CD14-positive monocyte (primary cell): ENCODE measurements around the gene KIAA1614. TPM values are rescaled to one million over a fixed set of nuclear protein-coding genes. Genes with fewer than 3 reads are reported as not detected.
A peak's percentile ranks its signal among the peaks of the same experiment; 100 is the strongest.

ENCODE experiments used
- DNase-seq, 3 donors: peaks; one replicate each; pipeline ENCODE4 v3.0.0-alpha.2; 2011 to 2022
- H2AFZ ChIP-seq: 2 replicates; pipeline ENCODE4 v1.6.0; 2012; ENCODE audit warnings: mild to moderate bottlenecking, low read depth, low read length, inconsistent platforms; ENCODE audit not compliant: insufficient read depth, poor library complexity, severe bottlenecking
- H3K27ac ChIP-seq, 2 donors: 1 replicate in 1 of 2; 2 replicates in 1 of 2; pipeline ENCODE4 v1.5.1; 2012 to 2013; ENCODE audit warnings: low read length in 2 of 2, control low read depth in 1 of 2, inconsistent platforms in 1 of 2, low read depth in 1 of 2, mild to moderate bottlenecking in 1 of 2
- H3K27me3 ChIP-seq, 2 donors: one replicate each; pipeline versions ENCODE4 v1.6.0 to v1.6.1; 2011 to 2013; ENCODE audit warnings: low read length in 2 of 2; ENCODE audit not compliant: control insufficient read depth in 2 of 2, insufficient read depth in 2 of 2
- H3K36me3 ChIP-seq, 2 donors: replicated peaks in 1 of 2; 1 replicate in 1 of 2; 2 replicates in 1 of 2; pipeline versions ENCODE4 v1.5.1 to v1.6.1; 2012 to 2013; ENCODE audit warnings: low read length in 2 of 2, control low read depth in 1 of 2, inconsistent platforms in 1 of 2, mild to moderate bottlenecking in 1 of 2; ENCODE audit not compliant: insufficient read depth in 2 of 2, control insufficient read depth in 1 of 2
- H3K4me1 ChIP-seq, 2 donors: 1 replicate in 1 of 2; 2 replicates in 1 of 2; pipeline versions ENCODE4 v1.5.1 to v1.6.1; 2012 to 2013; ENCODE audit warnings: low read length in 2 of 2, control low read depth in 1 of 2, inconsistent platforms in 1 of 2, mild to moderate bottlenecking in 1 of 2, moderate library complexity in 1 of 2; ENCODE audit not compliant: insufficient read depth in 2 of 2, control insufficient read depth in 1 of 2
- H3K4me2 ChIP-seq: replicated peaks from 2 replicates; pipeline ENCODE3; 2012; ENCODE audit warnings: low read length, moderate library complexity, mild to moderate bottlenecking; ENCODE audit not compliant: poor library complexity, severe bottlenecking; ENCODE audit errors: extremely low read depth
- H3K4me3 ChIP-seq, 3 experiments: fragments of 200-600 bp in 1 of 3; sonication (generic) in 1 of 3; replicated peaks in 1 of 3; 1 replicate in 2 of 3; 2 replicates in 1 of 3; pipeline ENCODE4 v1.5.1; 2011 to 2013; ENCODE audit warnings: low read length in 3 of 3, mild to moderate bottlenecking in 3 of 3, control low read depth in 2 of 3, low read depth in 2 of 3, inconsistent platforms in 1 of 3, moderate library complexity in 1 of 3
- H3K79me2 ChIP-seq: 2 replicates; pipeline ENCODE4 v1.6.0; 2012; ENCODE audit warnings: mild to moderate bottlenecking, control low read depth, inconsistent platforms, low read length, moderate library complexity; ENCODE audit not compliant: insufficient read depth
- H3K9ac ChIP-seq: 2 replicates; pipeline ENCODE4 v1.6.0; 2017; ENCODE audit warnings: low read length, mild to moderate bottlenecking; ENCODE audit not compliant: insufficient read depth, poor library complexity, severe bottlenecking
- H3K9me3 ChIP-seq, 2 donors: replicated peaks in 1 of 2; 1 replicate in 1 of 2; 2 replicates in 1 of 2; pipeline versions ENCODE4 v1.5.1 to v1.6.1; 2012 to 2013; ENCODE audit warnings: low read length in 2 of 2, control low read depth in 1 of 2; ENCODE audit not compliant: control insufficient read depth in 1 of 2, insufficient read depth in 1 of 2
- H4K20me1 ChIP-seq: 2 replicates; pipeline ENCODE4 v1.6.0; 2012; ENCODE audit warnings: mild to moderate bottlenecking, low read length, control low read depth, moderate library complexity; ENCODE audit not compliant: insufficient read depth
- H3K27ac Mint-ChIP-seq, 7 donors: one replicate each; pipeline ENCODE4 v1.8.0; 2020; ENCODE audit warnings: mild to moderate bottlenecking in 7 of 7, mixed read lengths in 7 of 7, moderate library complexity in 6 of 7, inconsistent platforms in 2 of 7
- H3K27me3 Mint-ChIP-seq, 3 donors: one replicate each; pipeline ENCODE4 v1.8.0; 2021 to 2022; ENCODE audit warnings: low read depth in 3 of 3, mild to moderate bottlenecking in 3 of 3, mixed read lengths in 3 of 3, moderate library complexity in 3 of 3, inconsistent platforms in 1 of 3
- H3K36me3 Mint-ChIP-seq, 2 donors: one replicate each; pipeline ENCODE4 v1.8.0; 2020; ENCODE audit warnings: mixed read lengths in 2 of 2, inconsistent platforms in 1 of 2, mild to moderate bottlenecking in 1 of 2
- H3K4me1 Mint-ChIP-seq: one replicate; pipeline ENCODE4 v1.8.0; 2020; ENCODE audit warnings: mild to moderate bottlenecking, mixed read lengths
- H3K4me3 Mint-ChIP-seq, 2 donors: one replicate each; pipeline ENCODE4 v1.8.0; 2020; ENCODE audit warnings: mild to moderate bottlenecking in 2 of 2, mixed read lengths in 2 of 2, moderate library complexity in 1 of 2
- H3K9me3 Mint-ChIP-seq, 7 donors: one replicate each; pipeline ENCODE4 v1.8.0; 2020 to 2022; ENCODE audit warnings: mixed read lengths in 7 of 7, mild to moderate bottlenecking in 6 of 7, moderate library complexity in 6 of 7, inconsistent platforms in 2 of 7
- WGBS: methylation state at CpG from one replicate; pipeline ENCODE4 v1.1.5; 2013; ENCODE audit warnings: missing lambda C conversion rate; ENCODE audit not compliant: insufficient coverage; 5-methylcytosine and 5-hydroxymethylcytosine counted together
- intact Hi-C, 2 donors: fragments of 100-400 bp; cut with micrococcal nuclease; formaldehyde crosslinking; loops; one replicate each; pipeline versions ENCODE4 v1.15.0 to v1.15.1; 2023
- polyA plus RNA-seq, 3 donors: library from polyadenylated mRNA; depleted of rRNA in 1 of 3; unstranded in 2 of 3; stranded (reverse) in 1 of 3; fragments of 300-500 nt in 2 of 3; fragments of >200 nt in 1 of 3; fragmentation: Illumina TruSeq in 2 of 3; gene quantifications; 1 replicate in 2 of 3; 2 replicates in 1 of 3; pipeline ENCODE4 v1.2.3, GENCODE V29; 2012 to 2021
- TF ChIP-seq, protein P1 (sequence below): fragments of 200-600 bp; IDR thresholded peaks from one replicate; pipeline ENCODE4 v1.8.0; 2022; ENCODE audit warnings: antibody characterized with exemption, mild to moderate bottlenecking

The KIAA1614 gene
- polyA plus RNA-seq, 3 donors: 0.08 TPM; not detected in 2

DNA sequence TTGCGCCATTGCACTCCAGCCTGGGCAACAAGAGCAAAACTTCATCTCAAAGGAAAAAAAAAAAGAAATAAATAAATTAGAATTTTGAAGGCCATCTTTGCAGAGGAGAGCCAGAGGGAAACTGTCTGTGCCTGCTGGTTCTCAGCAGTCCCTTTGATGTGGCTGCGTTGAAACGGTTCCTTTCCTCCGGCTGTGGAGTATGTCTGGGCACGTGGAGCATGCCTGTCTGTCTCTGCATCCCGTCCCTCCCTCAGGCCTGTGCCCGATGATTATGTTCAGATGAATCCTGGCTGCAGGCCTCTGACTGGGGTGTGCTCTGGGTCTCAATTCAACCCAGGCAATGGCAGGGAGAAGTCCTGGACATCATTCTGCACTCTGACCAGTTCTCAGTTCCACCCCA is 33.4 kb downstream of the KIAA1614 start:
- H3K4me2 ChIP-seq: no peak overlapping the region
- H3K27me3 ChIP-seq: no peaks in the 10 kb centered on the region
- no peaks in the 10 kb centered on the region for H3K4me1 Mint-ChIP-seq
- H2AFZ ChIP-seq: no peak overlapping the region
- no peaks in the 10 kb centered on the region for H3K4me1 ChIP-seq
- no peak overlapping the region for H3K27ac ChIP-seq
- peaks cover 0 to 32% of the 10 kb centered on the region in 2 donors for H3K36me3 ChIP-seq
- intact Hi-C loops: no loop called here
- H3K79me2 ChIP-seq: no peaks in the 10 kb centered on the region
- WGBS: 84% methylated on average over 6 of the region's 7 CpGs
- H3K27me3 Mint-ChIP-seq: peaks cover 0 to 7% (median 1%) of the 10 kb centered on the region in 3 donors
- H3K9me3 Mint-ChIP-seq: peaks cover 14 to 29% (median 22%) of the 10 kb centered on the region in 7 donors
- DNase-seq: no peak
- peaks cover 29 to 33% of the 10 kb centered on the region in 2 donors for H3K36me3 Mint-ChIP-seq
- peaks cover 17 to 22% of the 10 kb centered on the region in 2 donors for H3K9me3 ChIP-seq
- H3K4me3 Mint-ChIP-seq: no peak overlapping the region
- H3K9ac ChIP-seq: no peak overlapping the region
- H3K27ac Mint-ChIP-seq: no peak overlapping the region
- TF ChIP-seq, protein P1, sequence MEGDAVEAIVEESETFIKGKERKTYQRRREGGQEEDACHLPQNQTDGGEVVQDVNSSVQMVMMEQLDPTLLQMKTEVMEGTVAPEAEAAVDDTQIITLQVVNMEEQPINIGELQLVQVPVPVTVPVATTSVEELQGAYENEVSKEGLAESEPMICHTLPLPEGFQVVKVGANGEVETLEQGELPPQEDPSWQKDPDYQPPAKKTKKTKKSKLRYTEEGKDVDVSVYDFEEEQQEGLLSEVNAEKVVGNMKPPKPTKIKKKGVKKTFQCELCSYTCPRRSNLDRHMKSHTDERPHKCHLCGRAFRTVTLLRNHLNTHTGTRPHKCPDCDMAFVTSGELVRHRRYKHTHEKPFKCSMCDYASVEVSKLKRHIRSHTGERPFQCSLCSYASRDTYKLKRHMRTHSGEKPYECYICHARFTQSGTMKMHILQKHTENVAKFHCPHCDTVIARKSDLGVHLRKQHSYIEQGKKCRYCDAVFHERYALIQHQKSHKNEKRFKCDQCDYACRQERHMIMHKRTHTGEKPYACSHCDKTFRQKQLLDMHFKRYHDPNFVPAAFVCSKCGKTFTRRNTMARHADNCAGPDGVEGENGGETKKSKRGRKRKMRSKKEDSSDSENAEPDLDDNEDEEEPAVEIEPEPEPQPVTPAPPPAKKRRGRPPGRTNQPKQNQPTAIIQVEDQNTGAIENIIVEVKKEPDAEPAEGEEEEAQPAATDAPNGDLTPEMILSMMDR: no peak
- H3K4me3 ChIP-seq: no peak overlapping the region
- H4K20me1 ChIP-seq: no peaks in the 10 kb centered on the region

DNA sequence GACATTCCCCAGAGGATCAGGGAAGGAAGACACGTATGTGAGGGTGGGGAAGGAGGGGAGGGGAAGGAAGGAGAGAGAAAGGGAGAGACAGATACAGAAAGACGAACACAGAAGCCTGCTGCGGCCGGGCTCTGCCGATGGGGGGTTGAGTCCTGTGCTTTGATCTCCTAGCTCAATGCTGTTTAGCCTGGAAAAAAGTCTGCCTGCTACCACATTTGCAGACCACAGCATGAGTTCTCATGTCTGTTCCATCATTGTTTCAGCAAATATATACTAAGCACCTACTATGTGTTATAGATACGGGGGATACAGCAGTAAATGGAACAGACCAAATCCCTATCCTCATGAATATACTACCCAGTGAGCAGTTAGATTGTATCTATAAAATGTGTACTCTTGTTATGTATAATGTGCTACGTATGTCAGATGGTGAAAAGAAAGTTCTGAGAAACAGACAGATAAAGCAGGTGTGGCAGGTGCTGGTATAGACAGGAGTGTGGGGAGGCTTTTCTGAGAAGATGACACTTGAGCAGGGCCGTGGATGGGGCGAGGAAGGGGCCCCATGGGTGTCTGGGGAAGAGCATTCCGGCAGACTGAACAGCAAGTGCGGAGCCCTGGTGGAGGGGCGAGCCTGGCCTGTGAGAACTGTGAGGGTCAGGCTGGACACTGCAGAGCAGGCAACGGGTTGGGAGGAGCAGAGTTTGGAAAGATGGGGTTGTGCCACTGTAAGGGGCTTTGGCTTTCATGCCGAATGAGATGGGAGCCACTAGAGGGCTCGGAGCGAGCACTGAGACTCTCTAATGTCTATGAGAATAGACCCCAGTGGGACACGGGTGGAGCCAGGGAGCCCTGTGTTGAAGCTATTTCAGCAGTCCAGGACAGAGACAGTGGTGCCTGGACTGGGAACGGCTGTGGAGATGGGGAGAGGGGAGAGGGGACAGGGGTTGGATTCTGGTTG is 34.1 kb downstream of the KIAA1614 start:
- H3K27ac Mint-ChIP-seq: peak overlapping the region in 2 of 7 donors; percentile 11 to 37
- Histone ChIP-seq H3K36me3 (peaks cover 0 to 32% of the 10 kb centered on the region in 2 donors), H3K27ac (no peak overlapping the region), H3K4me2 (no peak overlapping the region), H3K79me2 (no peaks in the 10 kb centered on the region), H3K4me3 (no peak overlapping the region), H3K27me3 (no peaks in the 10 kb centered on the region), H3K4me1 (no peaks in the 10 kb centered on the region), H4K20me1 (no peaks in the 10 kb centered on the region), H3K9me3 (peaks cover 17 to 22% of the 10 kb centered on the region in 2 donors), H2AFZ (no peak overlapping the region), H3K9ac (no peak overlapping the region)
- intact Hi-C loops: no loop called here
- TF ChIP-seq, protein P1: no peak
- no peak overlapping the region for H3K4me3 Mint-ChIP-seq
- WGBS: 97% methylated on average over 17 of the region's 18 CpGs
- no peak for DNase-seq
- H3K4me1 Mint-ChIP-seq: no peaks in the 10 kb centered on the region
- H3K27me3 Mint-ChIP-seq: peaks cover 0 to 7% (median 1%) of the 10 kb centered on the region in 3 donors
- peaks cover 14 to 29% (median 22%) of the 10 kb centered on the region in 7 donors for H3K9me3 Mint-ChIP-seq
- H3K36me3 Mint-ChIP-seq: peaks cover 29 to 33% of the 10 kb centered on the region in 2 donors
